GM12878 (cell line): ENCODE measurements around the gene SIGMAR1. TPM values are rescaled to one million over a fixed set of nuclear protein-coding genes. Genes with fewer than 3 reads are reported as not detected.

ENCODE experiments used
- ATAC-seq: fragments of 200-7000 bp; cut with Tn5 transposase; 3 replicates; pipeline ENCODE4 v1.9.1; 2020; ENCODE audit warnings: mild to moderate bottlenecking, moderate library complexity
- BruUV-seq: library from RNA; stranded (reverse); fragments of 400-500 nt; replicated peaks from 2 replicates; lab custom pipeline; 2021; lab: Mats Ljungman, UMichigan
- CTCF ChIA-PET: fragments of 300-600 bp; sonication (Branson Sonifier 250); formaldehyde crosslinking; extraction: SDS; loops from one replicate; lab custom pipeline; 2021; ENCODE audit warnings: inconsistent platforms; lab: Yijun Ruan, JAX
- POLR2A ChIA-PET: fragments of 350-600 bp; formaldehyde crosslinking; extraction: SDS; loops from one replicate; lab custom pipeline; 2021; ENCODE audit warnings: inconsistent platforms; lab: Charles Lee
- RAD21 ChIA-PET: fragments of 300-600 bp; sonication (Branson Sonifier 250); formaldehyde crosslinking; loops from one replicate; lab custom pipeline; 2023; ENCODE audit warnings: antibody characterized with exemption; ENCODE audit not compliant: unreplicated experiment; lab: Charles Lee
- SMC1A ChIA-PET: fragments of 300-600 bp; sonication (Branson Sonifier 250); formaldehyde crosslinking; loops from one replicate; lab custom pipeline; 2023; ENCODE audit not compliant: unreplicated experiment, uncharacterized antibody; lab: Charles Lee
- DNase-seq: peaks from one replicate; pipeline ENCODE4 v3.0.0-alpha.2; 2011; ENCODE audit warnings: low read depth, low spot score
- FAIRE-seq: peaks from 3 replicates; lab custom pipeline; 2011; peaks lifted over from hg19 to GRCh38; lab: Jason Lieb, UNC
- H2AFZ ChIP-seq: 2 replicates; pipeline ENCODE4 v1.6.0; 2011; ENCODE audit warnings: low read depth, low read length, control low read depth; ENCODE audit not compliant: control insufficient read depth
- H3K27ac ChIP-seq: 2 replicates; pipeline ENCODE4 v1.5.1; 2011; ENCODE audit warnings: control low read depth; ENCODE audit not compliant: control insufficient read depth, insufficient read depth
- H3K27me3 ChIP-seq, 2 experiments: replicated peaks in 1 of 2; 2 replicates each; pipeline versions ENCODE4 v1.6.0 to v1.6.1; 2011; ENCODE audit warnings: low read length in 1 of 2; ENCODE audit not compliant: control insufficient read depth in 2 of 2, insufficient read depth in 2 of 2
- H3K36me3 ChIP-seq, 2 experiments: 2 replicates each; pipeline ENCODE4 v1.5.1; 2011; ENCODE audit warnings: low read length in 1 of 2; ENCODE audit not compliant: control insufficient read depth in 2 of 2, insufficient read depth in 2 of 2
- H3K4me1 ChIP-seq: 2 replicates; pipeline ENCODE4 v1.6.1; 2011; ENCODE audit warnings: mild to moderate bottlenecking, low read length, moderate library complexity, mixed read lengths; ENCODE audit not compliant: control insufficient read depth, insufficient read depth
- H3K4me2 ChIP-seq: 2 replicates; pipeline ENCODE4 v1.6.0; 2011; ENCODE audit warnings: control low read depth; ENCODE audit not compliant: control insufficient read depth, insufficient read depth
- H3K4me3 ChIP-seq: fragments of 200-600 bp; sonication (generic); 2 replicates; pipeline ENCODE4 v1.5.1; 2016
- H3K79me2 ChIP-seq: 2 replicates; pipeline ENCODE4 v1.6.0; 2011; ENCODE audit warnings: low read length; ENCODE audit not compliant: control insufficient read depth, insufficient read depth
- H3K9ac ChIP-seq: 2 replicates; pipeline ENCODE4 v1.8.0; 2011; ENCODE audit warnings: low read length, control low read depth, mixed read lengths; ENCODE audit not compliant: control insufficient read depth, insufficient read depth
- H3K9me3 ChIP-seq: replicated peaks from 3 replicates; pipeline ENCODE4 v1.5.1; 2011; ENCODE audit warnings: mild to moderate bottlenecking, low read length; ENCODE audit not compliant: control insufficient read depth, insufficient read depth
- H4K20me1 ChIP-seq: 2 replicates; pipeline ENCODE4 v1.6.0; 2011; ENCODE audit not compliant: control insufficient read depth, insufficient read depth
- HDGF ChIP-seq: fragments of 450-650 bp; IDR thresholded peaks from 2 replicates; pipeline ENCODE4 v1.6.1; 2016; ENCODE audit warnings: antibody characterized with exemption
- HSF1 ChIP-seq: fragments of 150-350 bp; IDR thresholded peaks from 2 replicates; pipeline ENCODE4 v1.6.1; 2014; ENCODE audit warnings: mild to moderate bottlenecking, low read depth, low read length
- MEF2A ChIP-seq: IDR thresholded peaks from 2 replicates; pipeline ENCODE4 v1.6.1; 2011; ENCODE audit warnings: low read depth, mild to moderate bottlenecking, low read length, moderate library complexity; ENCODE audit not compliant: insufficient read depth
- NR2F1 ChIP-seq: fragments of 450-650 bp; conservative IDR thresholded peaks from 2 replicates; pipeline ENCODE4 v1.6.1; 2017; ENCODE audit warnings: mild to moderate bottlenecking
- RAD21 ChIP-seq: IDR thresholded peaks from 2 replicates; pipeline ENCODE4 v1.6.1; 2011; ENCODE audit warnings: mild to moderate bottlenecking, low read depth, low read length, moderate library complexity; ENCODE audit not compliant: insufficient read depth
- RCOR1 ChIP-seq: conservative IDR thresholded peaks from 2 replicates; pipeline ENCODE4 v1.6.1; 2012; ENCODE audit warnings: low read depth, low read length, improper control_type of control experiment
- RELB ChIP-seq: fragments of 450-650 bp; IDR thresholded peaks from 2 replicates; pipeline ENCODE4 v1.6.1; 2017; ENCODE audit warnings: low read depth, mild to moderate bottlenecking, moderate library complexity
- STAT1 ChIP-seq: fragments of 450-650 bp; conservative IDR thresholded peaks from 2 replicates; pipeline ENCODE4 v1.6.1; 2014; ENCODE audit warnings: antibody characterized with exemption, mild to moderate bottlenecking
- ZNF207 ChIP-seq: fragments of 450-650 bp; IDR thresholded peaks from 2 replicates; pipeline ENCODE4 v1.6.1; 2014; ENCODE audit warnings: antibody characterized with exemption, mild to moderate bottlenecking, borderline replicate concordance
- ZNF384 ChIP-seq: IDR thresholded peaks from 2 replicates; pipeline ENCODE4 v1.6.1; 2012; ENCODE audit warnings: low read depth, mild to moderate bottlenecking, low read length, improper control_type of control experiment, borderline replicate concordance
- ZNF592 ChIP-seq: fragments of 450-650 bp; IDR thresholded peaks from 2 replicates; pipeline ENCODE4 v1.6.1; 2017; ENCODE audit warnings: mild to moderate bottlenecking, moderate library complexity
- WGBS: methylation state at CpG from one replicate; pipeline ENCODE4 v1.1.6; 2016; ENCODE audit warnings: low lambda C conversion rate; ENCODE audit not compliant: insufficient replicate concordance, insufficient coverage; ENCODE audit errors: missing lambda C conversion rate; 5-methylcytosine and 5-hydroxymethylcytosine counted together
- in situ Hi-C: fragments of 300-500 bp; cut with MboI; formaldehyde crosslinking; loops from 9 replicates; pipeline ENCODE4 v1.14.3; 2018; ENCODE audit warnings: mixed read lengths
- intact Hi-C: fragments of 100-400 bp; cut with micrococcal nuclease; formaldehyde crosslinking; loops from one replicate; pipeline ENCODE4 v1.14.2; 2022; ENCODE audit not compliant: unreplicated experiment
- polyA plus RNA-seq, 11 experiments: library from polyadenylated mRNA; depleted of rRNA in 4 of 11; unstranded in 6 of 11; stranded (reverse) in 5 of 11; fragments of >200 nt; fragmentation: Nextera tagmentation in 4 of 11; fragmentation: Illumina TruSeq in 1 of 11; extraction: Ambion mirVana in 4 of 11; extraction: Trizol in 1 of 11; gene quantifications; 1 replicate in 1 of 11; 2 replicates in 10 of 11; pipeline versions ENCODE4 v1.2.1 to v1.2.3, GENCODE V29; 2011 to 2016; ENCODE audit warnings: inconsistent platforms in 2 of 11, missing spikeins in 2 of 11, low read depth in 1 of 11
- total RNA-seq, 4 experiments: library from RNA; depleted of rRNA in 3 of 4; stranded (reverse); fragments of >200 nt in 3 of 4; fragmentation: Illumina TruSeq in 1 of 4; extraction: Trizol in 1 of 4; gene quantifications; 2 replicates each; pipeline versions ENCODE4 v1.2.1 to v1.2.3, GENCODE V29; 2013 to 2021

Gene SIGMAR1
- total and polyA plus RNA-seq, 10 of the 15 experiments (the other 5 are each of a cell fraction or from before 2014, with no cell fraction given): 7.1 to 133 (median 69.5) TPM

GRCh38 chr9:34634551-34635248, 2.9 kb downstream of the SIGMAR1 start (continued):
- no peak for TF ChIP-seq MEF2A
- TF ChIP-seq, all 136 proteins: peak for 0

GRCh38 chr9:34633851-34634550, 3.6 kb downstream of the SIGMAR1 start:
- no TSS peak for BruUV-seq
- 0% methylated on average over 3 of the region's 3 CpGs for WGBS
- no peaks in the 10 kb centered on the region; the same call in none of the 2 replicates for H4K20me1 ChIP-seq
- ChIA-PET RAD21 (interaction anchor here (0.5 to 1.6 kb wide), 12 partner anchors 8 to 1020 kb away, joined by 3 to 8 read pairs (median 3); partner anchors contain the start of genes DCTN3 and GALT), SMC1A (interaction anchor here (0.7 to 2.6 kb wide), 15 partner anchors 8 to 257 kb away, joined by 3 to 13 read pairs (median 4); partner anchors contain the start of genes DCTN3, GALT, MYORG and RPP25L), CTCF (interaction anchor here (0.5 to 8.3 kb wide), 33 partner anchors 9 to 855 kb away, joined by 3 to 118 read pairs (median 4); partner anchors contain the start of genes DCTN3, GALT and RPP25L), POLR2A (interaction anchor here (1.1 kb wide), 1 partner anchor 14 kb away, joined by 4 read pairs; no protein-coding TSS in a partner anchor)
- H3K4me2 ChIP-seq: no peak overlapping the region
- H3K36me3 ChIP-seq: peaks cover 2 to 6% of the 10 kb centered on the region in 2 experiments; a peak in 3 of 4 replicates
- no peak overlapping the region for H2AFZ ChIP-seq
- H3K27me3 ChIP-seq: peaks cover 6 to 8% of the 10 kb centered on the region in 2 experiments; a peak in 3 of 4 replicates
- ATAC-seq: peak; percentile 51
- peaks cover 4% of the 10 kb centered on the region for H3K4me1 ChIP-seq
- peak; percentile 76 for FAIRE-seq
- no peaks in the 10 kb centered on the region for H3K9me3 ChIP-seq
- in situ Hi-C loops: no loop called here
- no peak overlapping the region for H3K4me3 ChIP-seq
- H3K27ac ChIP-seq: no peak overlapping the region
- no peak overlapping the region for H3K9ac ChIP-seq
- H3K79me2 ChIP-seq: peaks cover 15% of the 10 kb centered on the region
- DNase-seq: no peak
- intact Hi-C loops: loop anchor here (1.0 kb wide), 1 partner anchor 22 kb away; the partner anchor contains the start of gene RPP25L
- TF ChIP-seq HDGF (no peak), ZNF207 (no peak), STAT1 (no peak), ZNF384 (peak; percentile 48; the same call in 1 of the 2 replicates), NR2F1 (no peak), RAD21 (peak; percentile 80), RCOR1 (no peak), RELB (no peak), ZNF592 (no peak), HSF1 (no peak)
